K562 (cell line): ENCODE results near the gene ADM2. TPM values are rescaled to one million over a fixed set of nuclear protein-coding genes. Genes with fewer than 3 reads are reported as not detected.

Source experiments
- HMGN3 ChIP-seq: IDR thresholded peaks from 2 replicates; pipeline ENCODE4 v1.6.1; 2011; ENCODE audit warnings: borderline replicate concordance, low read depth, mild to moderate bottlenecking, mixed read lengths, low read length; ENCODE audit not compliant: insufficient read length; ENCODE audit errors: extremely low read depth
- MCM7 ChIP-seq, 2 experiments: fragments of 450-650 bp; IDR thresholded peaks; 2 replicates each; pipeline ENCODE4 v1.6.1; 2016 to 2018
- SRSF9 ChIP-seq: fragments of 200-400 bp; formaldehyde crosslinking; IDR thresholded peaks from 2 replicates; pipeline ENCODE4 v1.6.1; 2017; ENCODE audit warnings: low read depth, low read length, borderline replicate concordance
- THRA ChIP-seq: fragments of 450-650 bp; IDR thresholded peaks from 2 replicates; pipeline ENCODE4 v1.6.1; 2017; ENCODE audit warnings: mild to moderate bottlenecking, moderate library complexity
- polyA plus RNA-seq, 8 experiments: library from polyadenylated mRNA; depleted of rRNA in 4 of 8; stranded (reverse) in 5 of 8; unstranded in 3 of 8; fragments of >200 nt; fragmentation: Nextera tagmentation in 2 of 8; fragmentation: Illumina TruSeq in 1 of 8; extraction: Ambion mirVana in 2 of 8; extraction: Trizol in 1 of 8; gene quantifications; 2 replicates each; pipeline versions ENCODE4 v1.2.1 to v1.2.3, GENCODE V29; 2011 to 2014; ENCODE audit warnings: inconsistent platforms in 1 of 8, missing spikeins in 1 of 8
- total RNA-seq, 7 experiments: library from RNA; depleted of rRNA in 6 of 7; stranded (reverse); fragments of >200 nt in 6 of 7; fragmentation: Illumina TruSeq in 2 of 7; extraction: Trizol in 2 of 7; gene quantifications; 2 replicates each; pipeline versions ENCODE4 v1.2.1 to v1.2.3, GENCODE V29; 2011 to 2021; ENCODE audit warnings: low replicate concordance in 1 of 7
- TF ChIP-seq, protein P1 (sequence below): sonication (generic); formaldehyde crosslinking; IDR thresholded peaks from 2 replicates; pipeline ENCODE4 v1.8.0; 2022; ENCODE audit warnings: missing genetic modification reagents, mild to moderate bottlenecking, borderline replicate concordance
- TF ChIP-seq, protein P2 (sequence below), 2 experiments: fragments of 450-650 bp; formaldehyde crosslinking in 1 of 2; IDR thresholded peaks; 2 replicates each; pipeline versions ENCODE4 v1.4.0 to v1.6.1; 2014 to 2020; ENCODE audit warnings: mild to moderate bottlenecking in 2 of 2, borderline replicate concordance in 1 of 2, low read depth in 1 of 2
- TF ChIP-seq, protein P3 (sequence below): fragments of 450-650 bp; IDR thresholded peaks from 2 replicates; pipeline ENCODE4 v1.6.1; 2016; ENCODE audit warnings: antibody characterized with exemption
- TF ChIP-seq, protein P4 (sequence below): sonication (generic); formaldehyde crosslinking; IDR thresholded peaks from 2 replicates; pipeline ENCODE4 v1.5.0; 2020; ENCODE audit warnings: missing genetic modification reagents
- TF ChIP-seq, protein P5 (sequence below): fragments of 450-650 bp; conservative IDR thresholded peaks from 2 replicates; pipeline ENCODE4 v1.6.1; 2016; ENCODE audit warnings: missing genetic modification characterization, low read depth, mild to moderate bottlenecking, missing compliant biosample characterization, moderate library complexity

ADM2 gene
- total and polyA plus RNA-seq, 9 of the 15 experiments (the other 6 are each of a cell fraction or from before 2014, with no cell fraction given) = 0.11 to 5.1 (median 0.38) TPM

- TF ChIP-seq, protein P1, sequence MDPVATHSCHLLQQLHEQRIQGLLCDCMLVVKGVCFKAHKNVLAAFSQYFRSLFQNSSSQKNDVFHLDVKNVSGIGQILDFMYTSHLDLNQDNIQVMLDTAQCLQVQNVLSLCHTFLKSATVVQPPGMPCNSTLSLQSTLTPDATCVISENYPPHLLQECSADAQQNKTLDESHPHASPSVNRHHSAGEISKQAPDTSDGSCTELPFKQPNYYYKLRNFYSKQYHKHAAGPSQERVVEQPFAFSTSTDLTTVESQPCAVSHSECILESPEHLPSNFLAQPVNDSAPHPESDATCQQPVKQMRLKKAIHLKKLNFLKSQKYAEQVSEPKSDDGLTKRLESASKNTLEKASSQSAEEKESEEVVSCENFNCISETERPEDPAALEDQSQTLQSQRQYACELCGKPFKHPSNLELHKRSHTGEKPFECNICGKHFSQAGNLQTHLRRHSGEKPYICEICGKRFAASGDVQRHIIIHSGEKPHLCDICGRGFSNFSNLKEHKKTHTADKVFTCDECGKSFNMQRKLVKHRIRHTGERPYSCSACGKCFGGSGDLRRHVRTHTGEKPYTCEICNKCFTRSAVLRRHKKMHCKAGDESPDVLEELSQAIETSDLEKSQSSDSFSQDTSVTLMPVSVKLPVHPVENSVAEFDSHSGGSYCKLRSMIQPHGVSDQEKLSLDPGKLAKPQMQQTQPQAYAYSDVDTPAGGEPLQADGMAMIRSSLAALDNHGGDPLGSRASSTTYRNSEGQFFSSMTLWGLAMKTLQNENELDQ (CRISPR knock-in tag) = no peak
- TF ChIP-seq HMGN3 (no peak), THRA (no peak), MCM7 (IDR thresholded peaks at IDR 0.05) (no peak), SRSF9 (no peak)
- TF ChIP-seq, protein P2, sequence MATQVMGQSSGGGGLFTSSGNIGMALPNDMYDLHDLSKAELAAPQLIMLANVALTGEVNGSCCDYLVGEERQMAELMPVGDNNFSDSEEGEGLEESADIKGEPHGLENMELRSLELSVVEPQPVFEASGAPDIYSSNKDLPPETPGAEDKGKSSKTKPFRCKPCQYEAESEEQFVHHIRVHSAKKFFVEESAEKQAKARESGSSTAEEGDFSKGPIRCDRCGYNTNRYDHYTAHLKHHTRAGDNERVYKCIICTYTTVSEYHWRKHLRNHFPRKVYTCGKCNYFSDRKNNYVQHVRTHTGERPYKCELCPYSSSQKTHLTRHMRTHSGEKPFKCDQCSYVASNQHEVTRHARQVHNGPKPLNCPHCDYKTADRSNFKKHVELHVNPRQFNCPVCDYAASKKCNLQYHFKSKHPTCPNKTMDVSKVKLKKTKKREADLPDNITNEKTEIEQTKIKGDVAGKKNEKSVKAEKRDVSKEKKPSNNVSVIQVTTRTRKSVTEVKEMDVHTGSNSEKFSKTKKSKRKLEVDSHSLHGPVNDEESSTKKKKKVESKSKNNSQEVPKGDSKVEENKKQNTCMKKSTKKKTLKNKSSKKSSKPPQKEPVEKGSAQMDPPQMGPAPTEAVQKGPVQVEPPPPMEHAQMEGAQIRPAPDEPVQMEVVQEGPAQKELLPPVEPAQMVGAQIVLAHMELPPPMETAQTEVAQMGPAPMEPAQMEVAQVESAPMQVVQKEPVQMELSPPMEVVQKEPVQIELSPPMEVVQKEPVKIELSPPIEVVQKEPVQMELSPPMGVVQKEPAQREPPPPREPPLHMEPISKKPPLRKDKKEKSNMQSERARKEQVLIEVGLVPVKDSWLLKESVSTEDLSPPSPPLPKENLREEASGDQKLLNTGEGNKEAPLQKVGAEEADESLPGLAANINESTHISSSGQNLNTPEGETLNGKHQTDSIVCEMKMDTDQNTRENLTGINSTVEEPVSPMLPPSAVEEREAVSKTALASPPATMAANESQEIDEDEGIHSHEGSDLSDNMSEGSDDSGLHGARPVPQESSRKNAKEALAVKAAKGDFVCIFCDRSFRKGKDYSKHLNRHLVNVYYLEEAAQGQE (IDR thresholded peaks at IDR 0.05; ENCODE audit: borderline replicate concordance) = no peak
- TF ChIP-seq, protein P2 (CRISPR knock-in tag; IDR thresholded peaks at IDR 0.05; ENCODE audit: low read depth) = no peak
- TF ChIP-seq, protein P3, sequence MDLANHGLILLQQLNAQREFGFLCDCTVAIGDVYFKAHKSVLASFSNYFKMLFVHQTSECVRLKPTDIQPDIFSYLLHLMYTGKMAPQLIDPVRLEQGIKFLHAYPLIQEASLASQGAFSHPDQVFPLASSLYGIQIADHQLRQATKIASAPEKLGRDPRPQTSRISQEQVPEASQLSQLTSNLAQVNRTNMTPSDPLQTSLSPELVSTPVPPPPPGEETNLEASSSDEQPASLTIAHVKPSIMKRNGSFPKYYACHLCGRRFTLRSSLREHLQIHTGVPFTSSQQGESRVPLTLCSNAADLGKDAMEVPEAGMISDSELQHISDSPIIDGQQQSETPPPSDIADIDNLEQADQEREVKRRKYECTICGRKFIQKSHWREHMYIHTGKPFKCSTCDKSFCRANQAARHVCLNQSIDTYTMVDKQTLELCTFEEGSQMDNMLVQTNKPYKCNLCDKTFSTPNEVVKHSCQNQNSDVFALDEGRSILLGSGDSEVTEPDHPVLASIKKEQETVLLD = no peak
- TF ChIP-seq, protein P4, sequence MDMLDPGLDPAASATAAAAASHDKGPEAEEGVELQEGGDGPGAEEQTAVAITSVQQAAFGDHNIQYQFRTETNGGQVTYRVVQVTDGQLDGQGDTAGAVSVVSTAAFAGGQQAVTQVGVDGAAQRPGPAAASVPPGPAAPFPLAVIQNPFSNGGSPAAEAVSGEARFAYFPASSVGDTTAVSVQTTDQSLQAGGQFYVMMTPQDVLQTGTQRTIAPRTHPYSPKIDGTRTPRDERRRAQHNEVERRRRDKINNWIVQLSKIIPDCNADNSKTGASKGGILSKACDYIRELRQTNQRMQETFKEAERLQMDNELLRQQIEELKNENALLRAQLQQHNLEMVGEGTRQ = peak; percentile 43
- TF ChIP-seq, protein P5, sequence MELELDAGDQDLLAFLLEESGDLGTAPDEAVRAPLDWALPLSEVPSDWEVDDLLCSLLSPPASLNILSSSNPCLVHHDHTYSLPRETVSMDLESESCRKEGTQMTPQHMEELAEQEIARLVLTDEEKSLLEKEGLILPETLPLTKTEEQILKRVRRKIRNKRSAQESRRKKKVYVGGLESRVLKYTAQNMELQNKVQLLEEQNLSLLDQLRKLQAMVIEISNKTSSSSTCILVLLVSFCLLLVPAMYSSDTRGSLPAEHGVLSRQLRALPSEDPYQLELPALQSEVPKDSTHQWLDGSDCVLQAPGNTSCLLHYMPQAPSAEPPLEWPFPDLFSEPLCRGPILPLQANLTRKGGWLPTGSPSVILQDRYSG (tag) = no peak
Measured at GRCh38 chr22:50482107-50483074, 1.0 kb downstream of the ADM2 start (continued).
